ENCODE data around the gene PRPF18. TPM values are rescaled to one million over a fixed set of nuclear protein-coding genes. Genes with fewer than 3 reads are reported as not detected.

The PRPF18 gene
- total RNA-seq, 2 donors from 2014 or later: 18.0 to 40.2 TPM

DNA sequence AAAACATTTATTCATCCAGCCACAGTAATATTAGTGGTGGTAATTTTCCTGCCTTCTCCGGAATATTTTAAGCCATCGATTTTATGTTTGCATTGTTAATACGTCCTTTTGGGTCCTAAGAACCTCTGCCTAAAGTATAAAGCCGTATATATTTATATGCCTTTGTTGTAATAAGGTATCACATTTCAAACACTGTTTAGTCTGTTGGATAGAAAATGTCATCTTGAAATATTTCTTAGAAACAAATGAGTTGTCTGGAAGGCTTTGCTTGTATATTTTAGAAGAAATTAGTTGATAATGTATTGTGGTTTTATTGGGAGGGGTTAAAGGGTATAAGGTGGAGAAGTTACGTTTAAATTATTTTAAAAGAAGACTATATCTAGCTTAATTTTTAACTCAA is 11.1 kb downstream of the PRPF18 start:
- no peak overlapping the region for H3K27ac ChIP-seq
- no peaks in the 10 kb centered on the region for H3K27me3 ChIP-seq (replicated peaks; ENCODE audit: insufficient read depth)
- H3K36me3 ChIP-seq: peaks cover 5% of the 10 kb centered on the region
- no peak for ATAC-seq (ENCODE audit: insufficient number of reproducible peaks, low FRiP score, low read depth)
- no peak for DNase-seq (ENCODE audit: low spot score)
- no peaks in the 10 kb centered on the region for H3K4me1 ChIP-seq (ENCODE audit: control insufficient read depth in 1 of 2, low read depth in 2 of 2)
- TF ChIP-seq, protein P1, sequence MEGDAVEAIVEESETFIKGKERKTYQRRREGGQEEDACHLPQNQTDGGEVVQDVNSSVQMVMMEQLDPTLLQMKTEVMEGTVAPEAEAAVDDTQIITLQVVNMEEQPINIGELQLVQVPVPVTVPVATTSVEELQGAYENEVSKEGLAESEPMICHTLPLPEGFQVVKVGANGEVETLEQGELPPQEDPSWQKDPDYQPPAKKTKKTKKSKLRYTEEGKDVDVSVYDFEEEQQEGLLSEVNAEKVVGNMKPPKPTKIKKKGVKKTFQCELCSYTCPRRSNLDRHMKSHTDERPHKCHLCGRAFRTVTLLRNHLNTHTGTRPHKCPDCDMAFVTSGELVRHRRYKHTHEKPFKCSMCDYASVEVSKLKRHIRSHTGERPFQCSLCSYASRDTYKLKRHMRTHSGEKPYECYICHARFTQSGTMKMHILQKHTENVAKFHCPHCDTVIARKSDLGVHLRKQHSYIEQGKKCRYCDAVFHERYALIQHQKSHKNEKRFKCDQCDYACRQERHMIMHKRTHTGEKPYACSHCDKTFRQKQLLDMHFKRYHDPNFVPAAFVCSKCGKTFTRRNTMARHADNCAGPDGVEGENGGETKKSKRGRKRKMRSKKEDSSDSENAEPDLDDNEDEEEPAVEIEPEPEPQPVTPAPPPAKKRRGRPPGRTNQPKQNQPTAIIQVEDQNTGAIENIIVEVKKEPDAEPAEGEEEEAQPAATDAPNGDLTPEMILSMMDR (IDR thresholded peaks at IDR 0.05): no peak
- H3K9me3 ChIP-seq: no peaks in the 10 kb centered on the region
- H3K4me3 ChIP-seq: no peak overlapping the region

DNA sequence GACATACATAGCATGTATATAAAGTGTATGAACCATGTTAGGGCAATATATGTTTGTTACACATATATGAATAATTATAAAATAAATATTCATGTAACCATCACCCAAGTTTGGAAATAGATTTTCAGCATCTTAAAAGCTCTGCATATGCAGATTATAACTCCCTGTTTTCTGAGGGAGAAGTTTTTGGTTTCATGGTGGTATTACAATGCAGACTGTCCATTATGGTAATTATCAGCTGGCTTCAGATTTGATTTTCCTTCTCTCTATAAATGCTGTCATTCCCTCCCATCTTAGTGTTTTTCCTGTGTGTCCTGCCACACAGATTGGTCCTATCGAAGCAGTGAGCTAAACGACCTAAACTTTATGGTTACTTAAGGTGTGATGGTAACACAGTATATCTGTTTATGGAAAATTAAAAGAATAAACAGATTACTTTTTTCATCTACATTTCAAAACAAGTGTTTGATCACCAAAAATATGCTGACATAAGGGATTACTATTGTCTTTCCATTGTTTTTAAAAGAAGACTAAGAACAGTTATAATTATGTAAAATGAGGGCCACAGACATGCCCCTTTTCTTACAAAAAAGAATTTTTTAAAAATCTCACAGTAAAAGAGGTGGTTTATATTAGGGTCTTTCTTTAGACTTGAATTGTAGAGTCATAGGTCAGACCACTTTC is 17.7 kb downstream of the PRPF18 start:
- ATAC-seq (ENCODE audit: insufficient number of reproducible peaks, low FRiP score, low read depth): no peak
- no peak for DNase-seq (ENCODE audit: low spot score)
- Histone ChIP-seq H3K4me3 (no peak overlapping the region), H3K27me3 (replicated peaks; ENCODE audit: insufficient read depth) (no peaks in the 10 kb centered on the region), H3K9me3 (no peaks in the 10 kb centered on the region), H3K4me1 (ENCODE audit: control insufficient read depth in 1 of 2, low read depth in 2 of 2) (no peaks in the 10 kb centered on the region), H3K36me3 (peaks cover 8% of the 10 kb centered on the region), H3K27ac (no peak overlapping the region)
- TF ChIP-seq, protein P1 (IDR thresholded peaks at IDR 0.05): no peak

DNA sequence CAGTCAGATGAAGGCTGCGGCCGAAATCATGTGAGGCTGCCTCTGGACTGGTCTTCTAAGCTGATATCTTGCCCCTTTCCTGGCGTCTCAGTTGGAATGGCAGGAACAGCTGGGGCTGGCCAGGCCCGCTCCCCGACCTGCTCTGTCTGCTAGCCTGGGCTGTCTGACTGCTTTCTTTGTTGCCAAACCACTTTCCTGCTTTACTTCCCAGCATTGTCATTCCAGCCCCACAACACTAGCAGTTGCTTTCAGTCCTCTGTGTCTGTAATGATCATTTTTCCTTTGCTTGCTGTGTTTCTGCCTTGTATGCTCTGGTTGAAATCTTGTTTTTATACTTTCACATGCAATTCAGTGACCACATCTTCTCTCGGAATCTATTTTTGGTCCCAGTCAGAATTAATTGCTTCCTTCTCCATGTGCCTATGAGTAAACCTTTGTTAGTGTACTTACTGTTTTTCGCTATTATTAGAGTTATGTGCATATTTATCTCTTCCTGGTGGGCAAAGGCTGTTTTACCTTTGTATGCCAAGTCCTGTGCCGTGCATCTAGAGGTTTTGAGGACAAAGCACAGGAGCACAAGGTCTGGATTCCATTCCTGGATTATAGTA is 21.6 kb downstream of the PRPF18 start:
- no peaks in the 10 kb centered on the region for H3K27me3 ChIP-seq (replicated peaks; ENCODE audit: insufficient read depth)
- TF ChIP-seq, protein P1 (IDR thresholded peaks at IDR 0.05): no peak
- DNase-seq (ENCODE audit: low spot score) (no peak), ATAC-seq (ENCODE audit: insufficient number of reproducible peaks, low FRiP score, low read depth) (no peak)
- no peaks in the 10 kb centered on the region for H3K4me1 ChIP-seq (ENCODE audit: control insufficient read depth in 1 of 2, low read depth in 2 of 2)
- no peak overlapping the region for H3K4me3 ChIP-seq
- H3K27ac ChIP-seq: no peak overlapping the region
- no peaks in the 10 kb centered on the region for H3K9me3 ChIP-seq
- peaks cover 20% of the 10 kb centered on the region for H3K36me3 ChIP-seq

DNA sequence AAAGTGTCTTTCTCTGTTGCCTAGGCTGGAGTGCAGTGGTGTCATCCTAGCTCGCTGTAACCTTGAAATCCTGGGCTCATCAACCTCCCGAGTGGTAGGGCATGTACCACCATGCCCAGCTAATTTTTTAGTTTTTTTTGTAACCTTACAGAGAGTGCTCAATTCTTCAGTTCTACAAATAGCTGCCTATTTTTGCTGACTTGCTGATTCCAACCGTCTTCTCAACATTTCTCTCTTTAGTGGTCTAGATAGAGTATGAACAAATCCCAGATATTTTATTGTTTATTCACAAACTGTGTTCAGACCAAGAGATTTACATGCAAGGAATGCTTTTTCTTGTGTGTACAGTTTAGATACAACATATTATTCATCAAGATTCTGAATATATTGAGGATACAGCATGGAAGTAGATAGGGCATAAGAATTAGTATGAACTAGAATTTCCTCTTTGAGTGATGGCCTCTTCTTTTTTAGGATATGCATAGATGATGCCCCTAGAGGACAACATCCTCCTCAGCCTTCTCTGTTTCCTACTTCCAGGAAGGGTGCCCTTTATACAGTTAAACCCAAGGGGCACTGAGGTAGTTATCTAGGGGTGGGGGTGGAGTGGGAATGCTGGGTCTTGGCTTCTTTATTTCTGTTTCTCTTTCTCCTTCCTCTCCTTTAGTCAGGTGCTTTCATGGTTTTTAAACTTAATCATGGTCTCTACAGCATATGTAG is 26.0 kb downstream of the PRPF18 start:
- ATAC-seq (ENCODE audit: insufficient number of reproducible peaks, low FRiP score, low read depth) (no peak), DNase-seq (ENCODE audit: low spot score) (no peak)
- Histone ChIP-seq H3K4me3 (no peak overlapping the region), H3K36me3 (peaks cover 27% of the 10 kb centered on the region), H3K27me3 (replicated peaks; ENCODE audit: insufficient read depth) (no peaks in the 10 kb centered on the region), H3K27ac (no peak overlapping the region), H3K4me1 (ENCODE audit: control insufficient read depth in 1 of 2, low read depth in 2 of 2) (peaks cover 0 to 5% of the 10 kb centered on the region in 2 donors), H3K9me3 (no peaks in the 10 kb centered on the region)
- TF ChIP-seq, protein P1 (IDR thresholded peaks at IDR 0.05): no peak

DNA sequence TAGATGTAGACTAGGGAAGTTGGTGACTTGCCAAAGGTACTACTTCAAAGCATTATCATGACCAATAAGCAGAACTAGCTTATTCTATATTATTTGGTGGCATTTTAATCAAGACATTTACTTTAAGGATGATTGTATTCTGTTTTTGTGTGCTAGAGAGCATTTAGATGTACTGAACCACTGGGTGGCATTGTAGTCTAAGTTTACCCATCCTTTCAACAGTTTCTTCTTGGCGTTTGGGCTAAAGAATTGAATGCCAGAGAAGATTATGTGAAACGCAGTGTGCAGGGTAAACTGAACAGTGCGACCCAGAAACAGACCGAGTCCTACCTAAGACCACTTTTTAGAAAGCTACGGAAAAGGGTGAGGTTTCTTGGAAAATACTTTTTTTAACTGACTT is 26.8 kb downstream of the PRPF18 start:
- H3K27me3 ChIP-seq (replicated peaks; ENCODE audit: insufficient read depth): no peaks in the 10 kb centered on the region
- H3K9me3 ChIP-seq: no peaks in the 10 kb centered on the region
- TF ChIP-seq, protein P1 (IDR thresholded peaks at IDR 0.05): peak; percentile 21
- H3K27ac ChIP-seq: no peak overlapping the region
- no peak overlapping the region for H3K4me3 ChIP-seq
- H3K4me1 ChIP-seq (ENCODE audit: control insufficient read depth in 1 of 2, low read depth in 2 of 2): peaks cover 0 to 5% of the 10 kb centered on the region in 2 donors
- peaks cover 27% of the 10 kb centered on the region for H3K36me3 ChIP-seq
- DNase-seq (ENCODE audit: low spot score) (no peak), ATAC-seq (ENCODE audit: insufficient number of reproducible peaks, low FRiP score, low read depth) (no peak)
